GM23338 (cell line): ENCODE data around the gene PNP.

Experiments used
- CREB1 ChIP-seq: fragments of 250-450 bp; sonication (Bioruptor Pico); IDR thresholded peaks from 2 replicates; pipeline ENCODE4 v1.5.0; 2020; ENCODE audit warnings: low read depth, mild to moderate bottlenecking, moderate library complexity
- CTCF ChIP-seq, 2 experiments: fragments of 200-600 bp in 1 of 2; sonication (generic) in 1 of 2; conservative IDR thresholded peaks; 2 replicates each; pipeline versions ENCODE4 v1.5.1 to v1.6.1; 2016 to 2017; ENCODE audit warnings: antibody characterized with exemption in 2 of 2, low read depth in 2 of 2, mild to moderate bottlenecking in 2 of 2, moderate library complexity in 1 of 2
- EZH2 ChIP-seq: fragments of 200-600 bp; sonication (generic); IDR thresholded peaks from one replicate; pipeline ENCODE4 v1.8.0; 2017; ENCODE audit warnings: antibody characterized with exemption, mild to moderate bottlenecking, low read depth; ENCODE audit not compliant: unreplicated experiment
- EZH2phosphoT487 ChIP-seq: fragments of 200-600 bp; sonication (generic); IDR thresholded peaks from one replicate; pipeline ENCODE4 v1.8.1; 2018; ENCODE audit warnings: antibody characterized with exemption; ENCODE audit not compliant: unreplicated experiment
- REST ChIP-seq: IDR thresholded peaks from one replicate; pipeline ENCODE4 v1.6.1; 2018; ENCODE audit warnings: antibody characterized with exemption; ENCODE audit not compliant: unreplicated experiment

GRCh38 chr14:20501346-20501745 is 32.1 kb downstream of the PNP start:
- TF ChIP-seq CTCF (conservative IDR thresholded peaks at IDR 0.05; ENCODE audit: low read depth in 2 of 2) (no peak), CREB1 (CRISPR knock-in tag) (no peak), REST (no peak), EZH2phosphoT487 (no peak), EZH2 (no peak)
